ENCODE data around the gene AUTS2. TPM values are rescaled to one million over a fixed set of nuclear protein-coding genes. Genes with fewer than 3 reads are reported as not detected.

AUTS2 gene
- total RNA-seq, 2 experiments from 2014 or later = 15.2 to 16.3 TPM

- H3K36me3 Mint-ChIP-seq (ENCODE audit: low read depth) = no peaks in the 10 kb centered on the region
- POLR2A ChIA-PET = no interaction called here
- no peak overlapping the region for H3K27ac Mint-ChIP-seq
- ATAC-seq = no peak
- DNase-seq = no peak
- no peaks in the 10 kb centered on the region for H3K4me1 Mint-ChIP-seq (ENCODE audit: low read depth)
- peaks cover 3% of the 10 kb centered on the region for H3K9me3 Mint-ChIP-seq (ENCODE audit: insufficient read depth)
- H3K27me3 Mint-ChIP-seq (ENCODE audit: low read depth) = peaks cover 6% of the 10 kb centered on the region
- CTCF ChIA-PET = no interaction called here
- H3K4me3 Mint-ChIP-seq = no peak overlapping the region
Measured at GRCh38 chr7:70152313-70152712, 554.0 kb downstream of the AUTS2 start.

GRCh38 chr7:70153933-70154332 lies 555.7 kb downstream of the AUTS2 start:
- CTCF ChIA-PET = no interaction called here
- Mint-ChIP-seq H3K4me1 (ENCODE audit: low read depth) (no peaks in the 10 kb centered on the region), H3K27me3 (ENCODE audit: low read depth) (peaks cover 5% of the 10 kb centered on the region), H3K4me3 (no peak overlapping the region), H3K36me3 (ENCODE audit: low read depth) (no peaks in the 10 kb centered on the region), H3K9me3 (ENCODE audit: insufficient read depth) (peaks cover 3% of the 10 kb centered on the region), H3K27ac (no peak overlapping the region)
- ATAC-seq = no peak
- DNase-seq = no peak
- POLR2A ChIA-PET = no interaction called here

DNA sequence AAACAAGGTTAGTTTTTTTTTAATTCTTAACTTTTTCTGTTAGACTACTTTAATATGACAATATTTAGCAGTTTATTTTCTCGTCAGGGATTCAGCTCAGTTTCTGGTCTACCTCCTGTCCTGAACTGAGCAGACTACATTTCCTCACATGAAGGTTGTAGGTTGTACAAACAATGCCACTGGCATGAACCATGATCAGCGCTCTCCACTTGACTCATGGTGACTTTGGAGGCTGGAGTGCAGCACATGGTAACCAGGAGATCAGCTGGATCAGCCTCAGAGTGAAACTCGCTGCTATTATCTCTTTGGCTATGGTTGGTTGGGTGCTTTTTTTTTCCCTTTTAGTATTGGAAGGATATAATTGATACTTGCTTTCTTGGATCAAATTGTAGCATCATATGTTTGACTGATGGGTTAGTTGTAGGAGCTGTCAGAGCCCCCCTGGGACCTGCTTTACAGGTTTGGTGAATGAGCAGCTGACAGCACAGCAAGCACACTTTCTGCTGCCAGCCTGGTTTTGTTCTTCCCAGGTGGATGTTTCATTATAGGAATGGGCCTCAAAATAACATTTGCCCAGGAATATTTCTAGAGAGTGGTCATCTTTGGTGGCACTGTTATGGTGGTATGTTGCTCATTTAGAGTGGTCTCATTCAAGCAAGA lies 556.4 kb downstream of the AUTS2 start:
- no peak overlapping the region for H3K4me3 Mint-ChIP-seq
- CTCF ChIA-PET = no interaction called here
- peaks cover 6% of the 10 kb centered on the region for H3K27me3 Mint-ChIP-seq (ENCODE audit: low read depth)
- no peaks in the 10 kb centered on the region for H3K36me3 Mint-ChIP-seq (ENCODE audit: low read depth)
- ATAC-seq (no peak), DNase-seq (no peak)
- peaks cover 3% of the 10 kb centered on the region for H3K9me3 Mint-ChIP-seq (ENCODE audit: insufficient read depth)
- H3K4me1 Mint-ChIP-seq (ENCODE audit: low read depth) = no peaks in the 10 kb centered on the region
- H3K27ac Mint-ChIP-seq = no peak overlapping the region
- POLR2A ChIA-PET = no interaction called here

DNA sequence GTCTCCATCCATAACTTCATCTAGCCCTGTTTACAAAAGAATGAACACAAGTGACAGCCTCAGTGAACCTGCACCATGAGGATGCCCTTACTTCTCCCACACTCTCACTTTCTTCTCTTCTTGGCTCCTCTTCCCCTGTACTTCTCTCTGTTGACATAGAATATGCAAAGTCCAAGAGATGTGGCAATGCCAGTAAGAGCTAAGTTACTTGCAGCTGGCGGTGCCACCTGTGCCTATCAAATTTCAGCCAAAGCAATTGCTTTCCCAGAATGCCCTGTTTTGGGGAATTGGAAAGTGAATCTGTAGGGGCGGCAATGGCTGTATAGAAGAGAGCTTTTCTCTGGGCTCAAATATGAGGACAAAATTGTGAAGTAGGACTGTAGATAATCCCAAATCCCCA lies 557.8 kb downstream of the AUTS2 start:
- CTCF ChIA-PET = no interaction called here
- no peak for ATAC-seq
- DNase-seq = no peak
- no peaks in the 10 kb centered on the region for H3K4me1 Mint-ChIP-seq (ENCODE audit: low read depth)
- POLR2A ChIA-PET = no interaction called here
- H3K27ac Mint-ChIP-seq = no peak overlapping the region
- no peak overlapping the region for H3K4me3 Mint-ChIP-seq
- H3K9me3 Mint-ChIP-seq (ENCODE audit: insufficient read depth) = peaks cover 3% of the 10 kb centered on the region
- no peaks in the 10 kb centered on the region for H3K36me3 Mint-ChIP-seq (ENCODE audit: low read depth)
- peaks cover 5% of the 10 kb centered on the region for H3K27me3 Mint-ChIP-seq (ENCODE audit: low read depth)

DNA sequence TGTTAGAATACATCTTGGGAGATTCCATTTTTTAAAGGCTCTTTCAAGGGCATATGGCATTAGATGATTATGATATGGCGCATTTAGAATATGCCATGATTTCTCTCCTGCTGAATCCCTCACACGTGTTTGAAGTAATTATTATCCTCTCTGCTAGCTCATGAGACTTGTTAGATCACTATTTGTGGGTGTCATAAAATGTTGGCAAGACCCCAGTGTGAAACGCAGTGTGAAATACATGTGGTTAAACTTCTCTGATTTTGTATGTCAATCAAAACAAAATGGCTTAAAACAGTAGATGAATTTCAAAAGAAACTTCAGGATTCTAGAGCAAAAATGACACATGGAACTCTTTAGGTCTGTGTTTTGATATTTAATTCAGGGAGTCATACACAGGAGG lies 560.8 kb downstream of the AUTS2 start:
- CTCF ChIA-PET = interaction anchor here (0.8 kb wide), 1 partner anchor 31 kb away, joined by 3 read pairs; no protein-coding TSS in a partner anchor

GRCh38 chr7:70165477-70166170 lies 567.3 kb downstream of the AUTS2 start:
- Mint-ChIP-seq H3K4me3 (no peak overlapping the region), H3K9me3 (ENCODE audit: insufficient read depth) (no peaks in the 10 kb centered on the region), H3K27me3 (ENCODE audit: low read depth) (peaks cover 5% of the 10 kb centered on the region), H3K4me1 (ENCODE audit: low read depth) (no peaks in the 10 kb centered on the region), H3K27ac (no peak overlapping the region), H3K36me3 (ENCODE audit: low read depth) (no peaks in the 10 kb centered on the region)
- no peak for ATAC-seq
- POLR2A ChIA-PET = no interaction called here
- DNase-seq = no peak
- CTCF ChIA-PET = no interaction called here

More for the DNA sequence above, 560.8 kb downstream of the AUTS2 start:
- ATAC-seq = no peak
- POLR2A ChIA-PET = no interaction called here
- Mint-ChIP-seq H3K4me1 (ENCODE audit: low read depth) (no peaks in the 10 kb centered on the region), H3K4me3 (no peak overlapping the region), H3K36me3 (ENCODE audit: low read depth) (no peaks in the 10 kb centered on the region), H3K27me3 (ENCODE audit: low read depth) (peaks cover 8% of the 10 kb centered on the region), H3K9me3 (ENCODE audit: insufficient read depth) (no peaks in the 10 kb centered on the region), H3K27ac (no peak overlapping the region)
- no peak for DNase-seq

- POLR2A ChIA-PET = no interaction called here
Measured at GRCh38 chr7:70171369-70171920, 573.2 kb downstream of the AUTS2 start.

DNA sequence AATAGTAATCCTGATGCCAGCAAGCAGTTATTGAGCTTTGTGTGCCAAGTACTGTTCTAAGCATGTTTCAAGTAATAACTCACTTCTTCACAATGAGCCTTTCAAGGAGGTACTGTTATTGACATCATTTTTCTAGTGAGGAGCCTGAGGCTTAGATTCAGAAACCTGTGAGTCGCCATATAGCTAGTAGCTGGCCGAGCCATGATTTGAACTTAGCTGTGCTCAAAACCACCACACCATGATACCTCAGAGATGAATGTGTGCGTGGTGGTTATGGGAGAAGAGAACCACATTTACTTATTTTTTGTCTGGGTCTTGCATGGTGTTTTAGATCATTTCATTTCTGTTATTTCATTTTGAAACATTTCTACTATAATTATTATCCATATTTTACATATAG lies 578.9 kb downstream of the AUTS2 start:
- ChIA-PET POLR2A (no interaction called here), CTCF (no interaction called here)
- no peak overlapping the region for H3K27ac Mint-ChIP-seq
- H3K36me3 Mint-ChIP-seq (ENCODE audit: low read depth) = no peaks in the 10 kb centered on the region
- DNase-seq = no peak
- H3K27me3 Mint-ChIP-seq (ENCODE audit: low read depth) = peaks cover 20% of the 10 kb centered on the region
- peaks cover 13% of the 10 kb centered on the region for H3K4me1 Mint-ChIP-seq (ENCODE audit: low read depth)
- no peaks in the 10 kb centered on the region for H3K9me3 Mint-ChIP-seq (ENCODE audit: insufficient read depth)
- H3K4me3 Mint-ChIP-seq = no peak overlapping the region
- ATAC-seq = no peak

More at GRCh38 chr7:70171369-70171920, 573.2 kb downstream of the AUTS2 start:
- Mint-ChIP-seq H3K36me3 (ENCODE audit: low read depth) (no peaks in the 10 kb centered on the region), H3K4me3 (no peak overlapping the region), H3K4me1 (ENCODE audit: low read depth) (no peaks in the 10 kb centered on the region), H3K27me3 (ENCODE audit: low read depth) (peaks cover 14% of the 10 kb centered on the region), H3K27ac (no peak overlapping the region), H3K9me3 (ENCODE audit: insufficient read depth) (no peaks in the 10 kb centered on the region)
- no peak for ATAC-seq
- CTCF ChIA-PET = no interaction called here
- no peak for DNase-seq

DNA sequence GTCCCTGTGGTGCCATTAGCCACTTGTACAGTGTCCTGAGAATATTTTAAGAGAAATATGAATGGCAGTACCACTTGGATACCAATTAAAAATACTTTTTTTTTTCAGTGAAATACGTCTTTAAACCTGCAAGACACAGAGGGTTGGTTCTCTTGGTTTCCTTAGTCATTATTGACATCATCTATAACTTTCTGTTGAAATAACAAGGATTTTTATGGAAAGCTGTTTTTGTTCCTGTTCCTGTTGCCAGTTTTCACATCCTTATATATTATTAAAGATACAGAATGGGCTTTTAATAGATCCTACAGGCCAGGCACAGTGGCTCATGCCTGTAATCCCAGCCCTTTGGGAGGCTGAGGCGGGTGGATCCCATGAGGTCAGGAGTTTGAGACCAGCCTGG lies 579.9 kb downstream of the AUTS2 start:
- no peaks in the 10 kb centered on the region for H3K36me3 Mint-ChIP-seq (ENCODE audit: low read depth)
- H3K4me3 Mint-ChIP-seq = no peak overlapping the region
- ChIA-PET POLR2A (no interaction called here), CTCF (no interaction called here)
- H3K27ac Mint-ChIP-seq = no peak overlapping the region
- ATAC-seq (no peak), DNase-seq (no peak)
- H3K27me3 Mint-ChIP-seq (ENCODE audit: low read depth) = peaks cover 21% of the 10 kb centered on the region
- peaks cover 13% of the 10 kb centered on the region for H3K4me1 Mint-ChIP-seq (ENCODE audit: low read depth)
- no peaks in the 10 kb centered on the region for H3K9me3 Mint-ChIP-seq (ENCODE audit: insufficient read depth)

GRCh38 chr7:70178787-70179186 lies 580.5 kb downstream of the AUTS2 start:
- ATAC-seq = no peak

DNA sequence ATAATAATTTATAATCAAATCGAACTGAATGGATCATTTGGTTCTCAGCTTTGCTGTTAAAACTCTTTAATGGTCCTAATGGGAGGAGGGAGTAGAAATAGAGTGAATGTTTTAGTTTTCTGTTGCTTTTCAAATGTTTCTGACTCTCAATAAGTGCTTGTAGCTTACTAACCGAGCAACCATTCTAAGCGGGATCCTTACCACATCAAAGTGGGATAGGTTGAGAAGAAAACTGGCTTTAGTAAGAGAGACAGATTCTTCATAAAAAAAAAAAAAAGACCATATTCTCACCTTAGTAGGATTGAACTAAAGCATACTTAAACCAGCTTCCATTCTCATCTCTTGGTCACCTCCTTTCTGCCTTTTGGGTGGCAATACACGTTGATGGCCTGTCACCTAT lies 584.2 kb downstream of the AUTS2 start:
- no peak overlapping the region for H3K27ac Mint-ChIP-seq
- H3K9me3 Mint-ChIP-seq (ENCODE audit: insufficient read depth) = no peaks in the 10 kb centered on the region
- ChIA-PET POLR2A (no interaction called here), CTCF (no interaction called here)
- H3K4me3 Mint-ChIP-seq = no peak overlapping the region
- H3K27me3 Mint-ChIP-seq (ENCODE audit: low read depth) = peaks cover 14% of the 10 kb centered on the region
- DNase-seq = no peak
- no peak for ATAC-seq
- peaks cover 13% of the 10 kb centered on the region for H3K4me1 Mint-ChIP-seq (ENCODE audit: low read depth)
- H3K36me3 Mint-ChIP-seq (ENCODE audit: low read depth) = no peaks in the 10 kb centered on the region

More at GRCh38 chr7:70178787-70179186, 580.5 kb downstream of the AUTS2 start:
- Mint-ChIP-seq H3K9me3 (ENCODE audit: insufficient read depth) (no peaks in the 10 kb centered on the region), H3K4me1 (ENCODE audit: low read depth) (peaks cover 13% of the 10 kb centered on the region), H3K4me3 (no peak overlapping the region), H3K27ac (no peak overlapping the region), H3K27me3 (ENCODE audit: low read depth) (peaks cover 26% of the 10 kb centered on the region), H3K36me3 (ENCODE audit: low read depth) (no peaks in the 10 kb centered on the region)
- POLR2A ChIA-PET = no interaction called here
- CTCF ChIA-PET = no interaction called here
- DNase-seq = no peak

DNA sequence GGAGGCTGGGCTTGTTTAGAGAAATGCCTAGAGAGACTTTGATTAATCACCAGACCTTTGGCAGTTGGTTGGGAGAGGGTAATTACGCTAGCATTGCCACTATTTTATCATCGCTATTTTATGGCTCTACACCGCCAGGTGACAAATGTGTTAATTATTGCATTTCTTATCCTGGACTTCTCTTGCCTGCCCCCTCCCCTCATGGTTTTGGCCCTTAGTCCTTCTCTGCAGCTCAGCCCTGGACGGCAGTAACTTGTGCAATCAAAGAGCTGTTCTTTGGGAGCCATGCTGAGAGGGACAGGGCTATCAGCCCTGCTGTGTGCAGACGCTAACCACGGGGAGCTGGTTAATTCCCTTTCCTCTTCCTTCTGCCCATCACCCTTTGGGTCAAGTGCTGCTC lies 585.0 kb downstream of the AUTS2 start:
- Mint-ChIP-seq H3K4me1 (ENCODE audit: low read depth) (peaks cover 5% of the 10 kb centered on the region), H3K4me3 (no peak overlapping the region), H3K27me3 (ENCODE audit: low read depth) (peaks cover 12% of the 10 kb centered on the region), H3K36me3 (ENCODE audit: low read depth) (no peaks in the 10 kb centered on the region), H3K27ac (no peak overlapping the region), H3K9me3 (ENCODE audit: insufficient read depth) (no peaks in the 10 kb centered on the region)
- ChIA-PET CTCF (no interaction called here), POLR2A (no interaction called here)
- DNase-seq (no peak), ATAC-seq (no peak)

Data from activated CD8-positive, alpha-beta T cell treated with anti-CD3 and anti-CD28 coated beads, Interleukin-2, amount 10 ng/mL, durations not matched to agents 7 days and 5 days (primary cell).